Type B pancreatic cell (in vitro differentiated cells): ENCODE results near the gene BMP2K. TPM values are rescaled to one million over a fixed set of nuclear protein-coding genes. Genes with fewer than 3 reads are reported as not detected.

Source experiments
- DNase-seq: peaks from one replicate; pipeline ENCODE4 v3.0.0; 2021; ENCODE audit warnings: mixed read lengths; ENCODE audit not compliant: unreplicated experiment; ENCODE audit errors: extremely low spot score
- H3K27ac Mint-ChIP-seq: 2 replicates; pipeline ENCODE4 v1.8.0; 2021; ENCODE audit warnings: mild to moderate bottlenecking, mixed read lengths
- H3K27me3 Mint-ChIP-seq: 2 replicates; pipeline ENCODE4 v1.8.0; 2021; ENCODE audit warnings: mixed read lengths
- H3K36me3 Mint-ChIP-seq: 2 replicates; pipeline ENCODE4 v1.8.0; 2021; ENCODE audit warnings: mixed read lengths
- H3K4me1 Mint-ChIP-seq: one replicate; pipeline ENCODE4 v1.8.0; 2021; ENCODE audit warnings: mixed read lengths; ENCODE audit not compliant: unreplicated experiment
- H3K4me3 Mint-ChIP-seq: 2 replicates; pipeline ENCODE4 v1.8.0; 2021; ENCODE audit warnings: mild to moderate bottlenecking, mixed read lengths
- H3K9me3 Mint-ChIP-seq: 2 replicates; pipeline ENCODE4 v1.8.0; 2021; ENCODE audit warnings: mixed read lengths
- CTCF ChIP-seq: fragments of 200-600 bp; sonication (generic); conservative IDR thresholded peaks from 2 replicates; pipeline ENCODE4 v1.5.0; 2021; ENCODE audit warnings: antibody characterized with exemption, mild to moderate bottlenecking
- total RNA-seq: library from RNA; stranded (reverse); gene quantifications from 2 replicates; pipeline ENCODE4 v1.2.1, GENCODE V29; 2021; ENCODE audit warnings: low replicate concordance

BMP2K gene
- total RNA-seq, 1 donor from 2014 or later = 40.9 TPM

- Mint-ChIP-seq H3K27ac (no peak overlapping the region), H3K27me3 (no peaks in the 10 kb centered on the region), H3K4me3 (no peak overlapping the region), H3K36me3 (no peaks in the 10 kb centered on the region), H3K9me3 (no peaks in the 10 kb centered on the region), H3K4me1 (no peaks in the 10 kb centered on the region)
- TF ChIP-seq CTCF = no peak
- DNase-seq = no peak
These were observed 7.5 kb upstream of the BMP2K start for GRCh38 chr4:78768452-78769180.

GRCh38 chr4:78770091-78770642 is 6.0 kb upstream of the BMP2K start:
- no peaks in the 10 kb centered on the region for H3K27me3 Mint-ChIP-seq

GRCh38 chr4:78772526-78773091 is 3.5 kb upstream of the BMP2K start:
- H3K4me3 Mint-ChIP-seq = no peak overlapping the region
- H3K36me3 Mint-ChIP-seq = no peaks in the 10 kb centered on the region
- no peak for DNase-seq
- peaks cover 8% of the 10 kb centered on the region for H3K4me1 Mint-ChIP-seq
- no peaks in the 10 kb centered on the region for H3K9me3 Mint-ChIP-seq
- H3K27me3 Mint-ChIP-seq = no peaks in the 10 kb centered on the region
- no peak for TF ChIP-seq CTCF
- H3K27ac Mint-ChIP-seq = no peak overlapping the region

More at GRCh38 chr4:78770091-78770642, 6.0 kb upstream of the BMP2K start:
- no peak for DNase-seq
- H3K27ac Mint-ChIP-seq = no peak overlapping the region
- no peak for TF ChIP-seq CTCF
- H3K4me3 Mint-ChIP-seq = no peak overlapping the region
- no peaks in the 10 kb centered on the region for H3K9me3 Mint-ChIP-seq
- H3K4me1 Mint-ChIP-seq = peaks cover 4% of the 10 kb centered on the region
- H3K36me3 Mint-ChIP-seq = no peaks in the 10 kb centered on the region

GRCh38 chr4:78774417-78774816 is 1.7 kb upstream of the BMP2K start:
- Mint-ChIP-seq H3K27me3 (no peaks in the 10 kb centered on the region), H3K9me3 (no peaks in the 10 kb centered on the region), H3K4me3 (peak overlapping the region; percentile 96), H3K27ac (peak overlapping the region; percentile 97), H3K36me3 (no peaks in the 10 kb centered on the region), H3K4me1 (peaks cover 9% of the 10 kb centered on the region)
- TF ChIP-seq CTCF = no peak
- no peak for DNase-seq

GRCh38 chr4:78775303-78776078 is 659 bp upstream of the BMP2K start:
- Mint-ChIP-seq H3K9me3 (no peaks in the 10 kb centered on the region), H3K4me3 (peak overlapping the region; percentile 96), H3K4me1 (peaks cover 9% of the 10 kb centered on the region), H3K27me3 (no peaks in the 10 kb centered on the region), H3K27ac (peak overlapping the region; percentile 97), H3K36me3 (no peaks in the 10 kb centered on the region)
- DNase-seq = peak; percentile 92
- TF ChIP-seq CTCF = no peak
